Osteoblast (primary cell): ENCODE data around the gene PEX13. TPM values are rescaled to one million over a fixed set of nuclear protein-coding genes. Genes with fewer than 3 reads are reported as not detected.
"Not testable (repeated sequence)": the region's sequence is repeated elsewhere in the genome, so short reads cannot be mapped to it uniquely, and the experiment has no call there.

Source experiments
- DNase-seq: peaks from one replicate; pipeline ENCODE4 v3.0.0; 2011; ENCODE audit warnings: low spot score, mixed read lengths; ENCODE audit not compliant: insufficient read length; ENCODE audit errors: missing footprints
- H2AFZ ChIP-seq: 2 replicates; pipeline ENCODE4 v1.6.0; 2011; ENCODE audit warnings: mild to moderate bottlenecking, low read length
- H3K27ac ChIP-seq: 2 replicates; pipeline ENCODE4 v1.5.1; 2011; ENCODE audit warnings: mild to moderate bottlenecking, low read depth, low read length, moderate library complexity
- H3K27me3 ChIP-seq: 2 replicates; pipeline ENCODE4 v1.6.0; 2012; ENCODE audit warnings: mild to moderate bottlenecking, control low read depth, inconsistent platforms, low read length, moderate library complexity; ENCODE audit not compliant: insufficient read depth
- H3K36me3 ChIP-seq: 2 replicates; pipeline ENCODE4 v1.5.1; 2011; ENCODE audit warnings: mild to moderate bottlenecking, low read length, control low read depth, moderate library complexity; ENCODE audit not compliant: insufficient read depth
- H3K4me1 ChIP-seq: 2 replicates; pipeline ENCODE4 v1.5.1; 2011; ENCODE audit warnings: mild to moderate bottlenecking, low read length, control low read depth, moderate library complexity; ENCODE audit not compliant: insufficient read depth
- H3K4me2 ChIP-seq: 2 replicates; pipeline ENCODE4 v1.6.0; 2011; ENCODE audit warnings: mild to moderate bottlenecking, low read length; ENCODE audit not compliant: insufficient read depth
- H3K4me3 ChIP-seq: fragments of 200-600 bp; sonication (generic); 3 replicates; pipeline ENCODE4 v1.5.1; 2012; ENCODE audit warnings: mild to moderate bottlenecking, low read length, inconsistent platforms; ENCODE audit not compliant: insufficient read depth
- H3K79me2 ChIP-seq: 2 replicates; pipeline ENCODE4 v1.6.0; 2012; ENCODE audit warnings: mild to moderate bottlenecking, low read length, control low read depth, inconsistent platforms; ENCODE audit not compliant: insufficient read depth
- H3K9me3 ChIP-seq: 2 replicates; pipeline ENCODE4 v1.5.1; 2011; ENCODE audit warnings: low read depth, low read length, control low read depth
- H4K20me1 ChIP-seq: 2 replicates; pipeline ENCODE4 v1.6.0; 2012; ENCODE audit warnings: mild to moderate bottlenecking, low read length, control low read depth; ENCODE audit not compliant: insufficient read depth
- total RNA-seq: library from RNA; depleted of rRNA; stranded (reverse); fragments of >200 nt; gene quantifications from 2 replicates; pipeline ENCODE4 v1.2.3, GENCODE V29; 2012
- TF ChIP-seq, protein P1 (sequence below): IDR thresholded peaks from 2 replicates; pipeline ENCODE4 v1.5.1; 2011; ENCODE audit warnings: mild to moderate bottlenecking, low read depth, low read length, moderate library complexity; ENCODE audit errors: extremely low read depth

The PEX13 gene
- total RNA-seq, 1 donor: 34.0 TPM

DNA sequence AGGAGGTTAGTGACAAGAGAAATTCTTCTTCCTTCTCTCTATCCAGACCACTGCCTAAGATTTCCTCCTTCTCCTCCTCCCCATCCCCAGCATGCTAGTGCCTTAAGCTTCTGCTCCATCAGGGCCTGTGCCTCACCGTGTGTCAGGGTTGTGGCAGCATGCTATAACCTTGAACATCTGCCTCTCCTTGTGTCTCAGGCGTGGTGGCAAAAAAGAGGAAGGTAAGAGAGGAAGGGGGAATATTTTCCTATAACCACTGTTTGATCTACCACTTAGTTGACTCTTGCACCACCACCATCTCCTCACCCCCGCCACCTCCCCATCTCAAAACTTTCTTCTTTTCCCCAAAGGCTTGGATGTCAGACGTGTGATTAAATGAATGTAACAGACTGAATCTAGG is 38.3 kb upstream of the PEX13 start:
- Histone ChIP-seq H2AFZ (no peak overlapping the region), H3K4me3 (no peak overlapping the region), H3K4me1 (no peaks in the 10 kb centered on the region), H3K27me3 (no peaks in the 10 kb centered on the region), H3K79me2 (no peaks in the 10 kb centered on the region), H3K4me2 (no peak overlapping the region), H3K27ac (no peak overlapping the region), H4K20me1 (no peaks in the 10 kb centered on the region), H3K9me3 (no peaks in the 10 kb centered on the region), H3K36me3 (no peaks in the 10 kb centered on the region)
- DNase-seq: no peak
- TF ChIP-seq, protein P1, sequence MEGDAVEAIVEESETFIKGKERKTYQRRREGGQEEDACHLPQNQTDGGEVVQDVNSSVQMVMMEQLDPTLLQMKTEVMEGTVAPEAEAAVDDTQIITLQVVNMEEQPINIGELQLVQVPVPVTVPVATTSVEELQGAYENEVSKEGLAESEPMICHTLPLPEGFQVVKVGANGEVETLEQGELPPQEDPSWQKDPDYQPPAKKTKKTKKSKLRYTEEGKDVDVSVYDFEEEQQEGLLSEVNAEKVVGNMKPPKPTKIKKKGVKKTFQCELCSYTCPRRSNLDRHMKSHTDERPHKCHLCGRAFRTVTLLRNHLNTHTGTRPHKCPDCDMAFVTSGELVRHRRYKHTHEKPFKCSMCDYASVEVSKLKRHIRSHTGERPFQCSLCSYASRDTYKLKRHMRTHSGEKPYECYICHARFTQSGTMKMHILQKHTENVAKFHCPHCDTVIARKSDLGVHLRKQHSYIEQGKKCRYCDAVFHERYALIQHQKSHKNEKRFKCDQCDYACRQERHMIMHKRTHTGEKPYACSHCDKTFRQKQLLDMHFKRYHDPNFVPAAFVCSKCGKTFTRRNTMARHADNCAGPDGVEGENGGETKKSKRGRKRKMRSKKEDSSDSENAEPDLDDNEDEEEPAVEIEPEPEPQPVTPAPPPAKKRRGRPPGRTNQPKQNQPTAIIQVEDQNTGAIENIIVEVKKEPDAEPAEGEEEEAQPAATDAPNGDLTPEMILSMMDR: no peak

DNA sequence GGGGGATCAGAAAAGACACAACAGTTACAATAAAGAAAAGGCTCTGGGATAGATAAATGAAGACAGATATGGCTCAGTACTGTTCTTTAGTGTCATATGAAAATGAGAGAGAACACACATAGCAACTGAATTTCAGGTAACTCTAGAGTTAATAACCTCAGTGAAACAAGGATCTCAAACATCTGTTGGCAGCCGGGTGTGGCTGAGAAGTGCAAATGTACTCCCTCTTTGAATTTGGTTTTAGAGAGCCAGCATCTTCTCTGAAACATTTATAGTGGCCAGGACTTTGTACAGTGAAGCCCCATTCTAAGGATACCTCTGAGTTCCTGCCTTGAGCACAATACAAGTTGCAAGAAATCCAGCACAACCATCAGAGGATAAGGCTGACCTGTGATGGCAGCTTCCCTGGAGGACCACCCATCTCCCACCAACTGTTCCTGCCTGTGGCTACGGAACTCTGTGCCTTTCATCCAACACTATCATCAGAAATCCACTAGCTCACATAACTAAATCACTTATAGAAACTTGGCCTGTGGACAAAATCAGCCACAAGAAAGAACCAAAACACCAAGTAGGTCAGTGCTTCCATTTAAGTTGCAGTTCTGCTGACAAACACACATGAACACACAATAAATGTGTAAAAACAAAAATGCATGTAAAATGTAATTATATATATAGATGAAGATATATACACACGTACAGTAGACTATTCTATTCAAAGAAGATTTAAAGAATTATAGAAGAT is 37.3 kb upstream of the PEX13 start:
- TF ChIP-seq, protein P1: no peak

DNA sequence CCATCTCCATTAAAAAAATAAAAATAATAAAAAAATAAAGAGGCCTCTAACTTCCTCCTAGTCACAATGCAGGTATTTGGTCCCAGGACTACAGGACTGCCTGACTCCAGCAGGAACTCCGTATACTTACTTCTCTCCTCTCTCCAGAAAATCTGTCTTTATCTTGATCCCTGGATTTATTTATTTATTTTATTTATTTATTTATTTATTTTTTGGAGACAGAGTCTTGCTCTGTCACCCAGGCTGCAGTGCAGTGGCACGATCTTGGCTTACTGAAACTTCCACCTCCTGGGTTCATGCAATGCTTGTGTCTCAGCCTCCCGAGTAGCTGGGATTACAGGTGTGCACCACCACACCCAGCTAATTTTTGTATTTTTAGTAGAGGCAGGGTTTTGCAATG is 35.5 kb upstream of the PEX13 start:
- H3K4me1 ChIP-seq, H3K9me3 ChIP-seq, H3K27me3 ChIP-seq, H3K79me2 ChIP-seq, H3K4me3 ChIP-seq, DNase-seq, H3K4me2 ChIP-seq, H3K36me3 ChIP-seq, H4K20me1 ChIP-seq, H2AFZ ChIP-seq, H3K27ac ChIP-seq: not testable (repeated sequence)

More for the DNA sequence above, 37.3 kb upstream of the PEX13 start:
- Histone ChIP-seq H3K36me3 (no peaks in the 10 kb centered on the region), H3K27me3 (no peaks in the 10 kb centered on the region), H4K20me1 (no peaks in the 10 kb centered on the region), H2AFZ (no peak overlapping the region), H3K79me2 (no peaks in the 10 kb centered on the region), H3K27ac (no peak overlapping the region), H3K4me3 (no peak overlapping the region), H3K4me2 (no peak overlapping the region), H3K9me3 (no peaks in the 10 kb centered on the region), H3K4me1 (no peaks in the 10 kb centered on the region)
- DNase-seq: no peak

DNA sequence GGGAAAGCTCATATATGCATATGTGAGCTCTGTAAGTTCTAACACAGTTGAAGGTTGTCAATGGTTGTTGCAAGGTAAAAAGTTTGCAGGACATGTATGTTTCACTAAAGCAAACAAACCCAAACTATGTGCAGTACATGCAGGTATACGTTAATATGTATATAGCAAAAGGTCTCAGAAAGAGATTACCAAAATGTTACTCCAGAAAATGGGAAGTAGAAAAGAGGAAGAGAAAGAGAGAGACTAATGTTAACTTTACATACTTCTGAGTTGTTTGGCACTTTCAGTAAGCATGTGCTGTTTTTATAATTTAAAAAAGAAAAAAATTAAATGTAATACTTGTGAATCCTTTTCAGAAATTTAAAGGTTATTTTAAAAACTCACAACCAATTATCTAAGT is 32.8 kb upstream of the PEX13 start:
- Histone ChIP-seq H3K4me3 (no peak overlapping the region), H3K27ac (no peak overlapping the region), H3K79me2 (no peaks in the 10 kb centered on the region), H3K27me3 (no peaks in the 10 kb centered on the region), H4K20me1 (no peaks in the 10 kb centered on the region), H3K4me1 (no peaks in the 10 kb centered on the region), H3K4me2 (no peak overlapping the region), H2AFZ (no peak overlapping the region), H3K36me3 (no peaks in the 10 kb centered on the region), H3K9me3 (no peaks in the 10 kb centered on the region)
- TF ChIP-seq, protein P1: no peak
- no peak for DNase-seq
